Gastrocnemius medialis (tissue), 4 donors: Measurements from ENCODE around the gene GNPAT.

Experiments used
- POLR2A ChIP-seq, 2 donors: fragments of 450-650 bp; IDR thresholded peaks; one replicate each; pipeline ENCODE4 v1.6.1; 2017; ENCODE audit warnings: antibody characterized with exemption in 2 of 2, mild to moderate bottlenecking in 2 of 2, moderate library complexity in 2 of 2
- TF ChIP-seq, protein P1 (sequence below), 5 experiments: fragments of 450-650 bp in 3 of 5; fragments of 200-600 bp in 2 of 5; sonication (generic) in 2 of 5; IDR thresholded peaks in 4 of 5; conservative IDR thresholded peaks in 1 of 5; 1 replicate in 4 of 5; 2 replicates in 1 of 5; pipeline ENCODE4 v1.5.1; 2016 to 2019; ENCODE audit warnings: antibody characterized with exemption in 5 of 5, mild to moderate bottlenecking in 3 of 5, moderate library complexity in 3 of 5

DNA sequence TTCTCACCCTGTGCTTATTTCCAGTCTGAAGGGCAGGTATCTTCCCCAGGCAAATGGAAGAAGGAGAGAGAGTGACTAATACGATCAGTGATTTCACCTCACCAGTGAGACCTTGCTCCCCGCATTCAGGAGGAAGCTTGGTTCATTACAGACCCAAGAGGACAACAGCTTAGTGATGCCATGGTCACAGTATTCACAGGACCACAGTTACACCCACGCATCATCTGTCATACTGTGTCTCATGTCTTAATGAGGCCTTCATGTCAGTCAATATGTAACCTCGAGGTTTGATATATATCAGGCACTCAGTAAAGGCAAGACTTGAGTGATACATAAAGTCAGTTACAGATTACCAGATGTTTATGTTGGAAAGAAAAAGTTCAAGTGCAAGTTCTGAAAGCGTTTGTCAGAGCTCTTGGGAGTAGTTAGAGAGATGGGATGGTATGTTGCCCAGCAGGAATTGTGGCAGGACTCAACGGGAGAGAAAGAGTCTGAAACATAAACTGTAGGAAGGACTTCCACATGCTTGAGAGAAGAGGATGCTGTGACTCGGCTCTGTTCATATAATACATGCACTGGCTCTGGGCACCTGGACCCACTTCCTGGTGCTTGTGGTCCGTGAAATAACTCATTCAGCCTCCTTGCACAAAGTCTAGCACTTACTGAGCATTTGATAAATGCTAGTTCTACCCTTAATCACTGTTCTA is 33.3 kb downstream of the GNPAT start:
- TF ChIP-seq, protein P1, sequence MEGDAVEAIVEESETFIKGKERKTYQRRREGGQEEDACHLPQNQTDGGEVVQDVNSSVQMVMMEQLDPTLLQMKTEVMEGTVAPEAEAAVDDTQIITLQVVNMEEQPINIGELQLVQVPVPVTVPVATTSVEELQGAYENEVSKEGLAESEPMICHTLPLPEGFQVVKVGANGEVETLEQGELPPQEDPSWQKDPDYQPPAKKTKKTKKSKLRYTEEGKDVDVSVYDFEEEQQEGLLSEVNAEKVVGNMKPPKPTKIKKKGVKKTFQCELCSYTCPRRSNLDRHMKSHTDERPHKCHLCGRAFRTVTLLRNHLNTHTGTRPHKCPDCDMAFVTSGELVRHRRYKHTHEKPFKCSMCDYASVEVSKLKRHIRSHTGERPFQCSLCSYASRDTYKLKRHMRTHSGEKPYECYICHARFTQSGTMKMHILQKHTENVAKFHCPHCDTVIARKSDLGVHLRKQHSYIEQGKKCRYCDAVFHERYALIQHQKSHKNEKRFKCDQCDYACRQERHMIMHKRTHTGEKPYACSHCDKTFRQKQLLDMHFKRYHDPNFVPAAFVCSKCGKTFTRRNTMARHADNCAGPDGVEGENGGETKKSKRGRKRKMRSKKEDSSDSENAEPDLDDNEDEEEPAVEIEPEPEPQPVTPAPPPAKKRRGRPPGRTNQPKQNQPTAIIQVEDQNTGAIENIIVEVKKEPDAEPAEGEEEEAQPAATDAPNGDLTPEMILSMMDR (IDR thresholded peaks at IDR 0.05 in 4 of 5, conservative IDR thresholded peaks at IDR 0.05 in 1 of 5), result no peak
- no peak for TF ChIP-seq POLR2A (IDR thresholded peaks at IDR 0.05)
